ENCODE measurements around the gene LCE1C.

LCE1C gene

DNA sequence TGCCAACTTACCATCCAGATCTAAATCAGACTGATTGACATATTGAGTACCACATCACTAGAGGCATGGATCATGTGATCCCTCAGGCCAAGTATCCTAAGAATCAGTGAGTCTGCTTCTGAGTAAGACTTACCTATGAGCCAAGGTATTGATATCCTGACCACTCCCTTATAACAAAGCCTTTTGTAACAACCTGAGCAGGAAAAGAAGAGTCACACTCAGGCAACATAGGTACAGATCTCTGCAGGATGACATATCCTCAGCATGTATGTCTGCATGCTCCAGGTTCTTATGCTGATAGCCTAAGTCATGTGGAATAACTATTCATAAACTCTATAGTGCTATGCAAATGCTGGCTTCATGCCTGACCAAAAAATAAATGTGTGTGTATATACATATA is 18.5 kb upstream of the LCE1C start (continued):
- TF ChIP-seq ZNF639 (tag by site-specific recombination; IDR thresholded peaks at IDR 0.05) = no peak

- Histone ChIP-seq H3K4me3 (ENCODE audit: low read depth, low read length) (no peak overlapping the region), H3K4me1 (ENCODE audit: control insufficient read depth, insufficient read depth, low read length) (no peaks in the 10 kb centered on the region), H3K36me3 (ENCODE audit: control insufficient read depth in 2 of 2, insufficient read depth in 1 of 2, low read length in 2 of 2) (no peaks in the 10 kb centered on the region), H3K9me3 (ENCODE audit: control insufficient read depth, insufficient read depth, low read depth, low read length) (no peaks in the 10 kb centered on the region), H3K27ac (ENCODE audit: extremely low read depth, low read depth, low read length) (no peak overlapping the region)
- TF ChIP-seq, protein P1, sequence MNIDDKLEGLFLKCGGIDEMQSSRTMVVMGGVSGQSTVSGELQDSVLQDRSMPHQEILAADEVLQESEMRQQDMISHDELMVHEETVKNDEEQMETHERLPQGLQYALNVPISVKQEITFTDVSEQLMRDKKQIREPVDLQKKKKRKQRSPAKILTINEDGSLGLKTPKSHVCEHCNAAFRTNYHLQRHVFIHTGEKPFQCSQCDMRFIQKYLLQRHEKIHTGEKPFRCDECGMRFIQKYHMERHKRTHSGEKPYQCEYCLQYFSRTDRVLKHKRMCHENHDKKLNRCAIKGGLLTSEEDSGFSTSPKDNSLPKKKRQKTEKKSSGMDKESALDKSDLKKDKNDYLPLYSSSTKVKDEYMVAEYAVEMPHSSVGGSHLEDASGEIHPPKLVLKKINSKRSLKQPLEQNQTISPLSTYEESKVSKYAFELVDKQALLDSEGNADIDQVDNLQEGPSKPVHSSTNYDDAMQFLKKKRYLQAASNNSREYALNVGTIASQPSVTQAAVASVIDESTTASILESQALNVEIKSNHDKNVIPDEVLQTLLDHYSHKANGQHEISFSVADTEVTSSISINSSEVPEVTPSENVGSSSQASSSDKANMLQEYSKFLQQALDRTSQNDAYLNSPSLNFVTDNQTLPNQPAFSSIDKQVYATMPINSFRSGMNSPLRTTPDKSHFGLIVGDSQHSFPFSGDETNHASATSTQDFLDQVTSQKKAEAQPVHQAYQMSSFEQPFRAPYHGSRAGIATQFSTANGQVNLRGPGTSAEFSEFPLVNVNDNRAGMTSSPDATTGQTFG (tag by site-specific recombination; IDR thresholded peaks at IDR 0.05; ENCODE audit: borderline replicate concordance) = no peak
- TF ChIP-seq ZNF596 (tag by site-specific recombination; IDR thresholded peaks at IDR 0.05) = no peak
- TF ChIP-seq ZNF239 (tag by site-specific recombination; IDR thresholded peaks at IDR 0.05) = no peak
- no peak for TF ChIP-seq ZBTB7A (tag by site-specific recombination; IDR thresholded peaks at IDR 0.05; ENCODE audit: low read depth)
- no peak for TF ChIP-seq REST (tag by site-specific recombination; IDR thresholded peaks at IDR 0.05)
- POLR2A ChIA-PET = no interaction called here
- CTCF ChIA-PET = no interaction called here
These were observed 16.8 kb upstream of the LCE1C start for GRCh38 chr1:152823294-152823693.

DNA sequence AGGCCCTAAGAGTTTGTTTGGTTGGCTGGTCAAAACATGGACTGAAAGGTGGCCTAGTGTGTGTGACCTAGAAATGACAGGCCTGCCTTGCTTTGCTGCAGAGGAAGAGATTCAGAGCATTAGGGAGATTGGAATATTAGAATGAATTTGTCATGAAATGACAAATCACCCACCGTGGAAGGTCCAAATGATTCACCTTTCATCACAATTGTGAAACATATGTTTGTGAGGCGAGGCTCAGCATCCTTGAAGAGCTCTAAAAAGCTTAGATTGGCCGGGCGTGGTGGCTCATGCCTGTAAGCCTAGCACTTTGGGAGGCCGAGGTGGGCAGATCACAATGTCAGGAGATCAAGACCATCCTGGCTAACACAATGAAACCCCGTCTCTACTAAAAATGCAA is 10.9 kb upstream of the LCE1C start:
- no peak for TF ChIP-seq OSR2 (tag by site-specific recombination; IDR thresholded peaks at IDR 0.05)
- no peak for TF ChIP-seq GLI4 (tag by site-specific recombination; IDR thresholded peaks at IDR 0.05)
- TF ChIP-seq ZNF221 (tag by site-specific recombination; IDR thresholded peaks at IDR 0.05; ENCODE audit: borderline replicate concordance) = no peak
- no peak for TF ChIP-seq ZNF473 (tag by site-specific recombination; IDR thresholded peaks at IDR 0.05)
- no peak for TF ChIP-seq ZIC2 (tag by site-specific recombination; IDR thresholded peaks at IDR 0.05)
- no peak for TF ChIP-seq ZNF776 (tag by site-specific recombination; IDR thresholded peaks at IDR 0.05; ENCODE audit: borderline replicate concordance)
- TF ChIP-seq ZNF48 (tag by site-specific recombination; IDR thresholded peaks at IDR 0.05) = no peak
- no peak for TF ChIP-seq ZBTB10 (tag by site-specific recombination; IDR thresholded peaks at IDR 0.05)
- TF ChIP-seq ZNF549 (tag by site-specific recombination; IDR thresholded peaks at IDR 0.05) = no peak
- TF ChIP-seq ZNF335 (tag by site-specific recombination; conservative IDR thresholded peaks at IDR 0.05) = no peak
- no peak for TF ChIP-seq ZNF311 (tag by site-specific recombination; IDR thresholded peaks at IDR 0.05; ENCODE audit: borderline replicate concordance)
- TF ChIP-seq ZNF585B (tag by site-specific recombination; IDR thresholded peaks at IDR 0.05) = no peak
- TF ChIP-seq ZNF837 (tag by site-specific recombination; IDR thresholded peaks at IDR 0.05) = no peak
- TF ChIP-seq ZBTB20 (tag by site-specific recombination; IDR thresholded peaks at IDR 0.05) = no peak
- TF ChIP-seq ZNF202 (tag by site-specific recombination; IDR thresholded peaks at IDR 0.05; ENCODE audit: borderline replicate concordance) = no peak
- ChIA-PET POLR2A (no interaction called here), CTCF (no interaction called here)
- H3K36me3 ChIP-seq (ENCODE audit: control insufficient read depth in 2 of 2, insufficient read depth in 1 of 2, low read length in 2 of 2) = no peaks in the 10 kb centered on the region
- no peaks in the 10 kb centered on the region for H3K9me3 ChIP-seq (ENCODE audit: control insufficient read depth, insufficient read depth, low read depth, low read length)
- no peak overlapping the region for H3K4me3 ChIP-seq (ENCODE audit: low read depth, low read length)
- H3K4me1 ChIP-seq (ENCODE audit: control insufficient read depth, insufficient read depth, low read length) = no peaks in the 10 kb centered on the region
- H3K27ac ChIP-seq (ENCODE audit: extremely low read depth, low read depth, low read length) = no peak overlapping the region

Measured in HEK293 (cell line).